Measurements from ENCODE around the gene RAN. TPM values are rescaled to one million over a fixed set of nuclear protein-coding genes. Genes with fewer than 3 reads are reported as not detected.

RAN gene
- total and polyA plus RNA-seq, 9 of the 15 experiments (the other 6 are each of a cell fraction or from before 2014, with no cell fraction given) = 1,687 to 3,820 (median 2,300) TPM

DNA sequence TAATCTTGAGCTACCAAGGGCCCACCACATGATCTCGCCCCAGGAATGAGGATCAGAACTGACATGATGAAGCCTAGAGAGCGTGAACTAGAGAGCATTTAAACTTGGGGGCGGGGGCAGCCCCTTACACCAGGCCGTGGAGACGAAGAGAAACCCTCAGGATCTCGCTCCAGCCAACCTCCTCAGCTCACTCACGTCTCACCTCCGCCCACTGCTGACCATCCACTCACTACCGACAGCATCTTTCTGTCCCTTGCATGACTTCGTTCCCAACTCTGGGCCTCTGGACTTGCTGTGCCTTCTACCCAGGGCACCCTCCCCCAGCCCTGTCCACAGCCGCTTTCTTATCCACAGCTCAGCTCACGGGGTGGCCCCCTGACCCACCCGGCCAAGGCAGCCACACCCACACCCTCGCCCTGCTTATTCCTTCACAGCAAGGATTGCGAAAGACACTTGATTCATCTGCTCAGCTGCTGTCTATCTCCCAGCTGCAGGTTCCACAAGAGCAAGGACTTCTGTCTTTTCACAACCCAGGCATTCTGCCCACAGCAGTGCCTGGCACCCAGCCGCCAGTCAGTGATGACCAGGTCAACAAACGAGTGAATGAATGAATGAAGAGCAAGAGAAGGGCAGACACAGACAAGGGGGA lies 39.2 kb upstream of the RAN start (continued):
- TF ChIP-seq, protein P1, sequence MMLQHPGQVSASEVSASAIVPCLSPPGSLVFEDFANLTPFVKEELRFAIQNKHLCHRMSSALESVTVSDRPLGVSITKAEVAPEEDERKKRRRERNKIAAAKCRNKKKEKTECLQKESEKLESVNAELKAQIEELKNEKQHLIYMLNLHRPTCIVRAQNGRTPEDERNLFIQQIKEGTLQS (IDR thresholded peaks at IDR 0.05) = peak; percentile 79
- TF ChIP-seq, protein P1 (CRISPR knock-in tag; conservative IDR thresholded peaks at IDR 0.05) = 0 out of 2 replicates have a peak, but pooled peaks have one; percentile 22
- TF ChIP-seq ZNF436 (CRISPR knock-in tag; IDR thresholded peaks at IDR 0.05) (no peak), XRCC4 (IDR thresholded peaks at IDR 0.05; ENCODE audit: extremely low read depth, insufficient read depth, insufficient read length) (no peak), DMBX1 (CRISPR knock-in tag; IDR thresholded peaks at IDR 0.05; ENCODE audit: borderline replicate concordance) (no peak), HDAC2 (IDR thresholded peaks at IDR 0.05) (0 out of 2 replicates have a peak, but pooled peaks have one; percentile 60), RHOXF2B (CRISPR knock-in tag; conservative IDR thresholded peaks at IDR 0.05) (no peak), JUND (IDR thresholded peaks at IDR 0.05; ENCODE audit: borderline replicate concordance, low read depth, low read length) (peak; percentile 77), JUND (tag; IDR thresholded peaks at IDR 0.05; ENCODE audit: borderline replicate concordance, low read depth, low read length) (peak; percentile 63; the same call in 1 of the 3 replicates), CREM (IDR thresholded peaks at IDR 0.05; ENCODE audit: low read depth) (peak; percentile 39), ZNF140 (CRISPR knock-in tag; IDR thresholded peaks at IDR 0.05) (no peak), SIN3B (IDR thresholded peaks at IDR 0.05; ENCODE audit: low read depth) (no peak), PRPF4 (IDR thresholded peaks at IDR 0.05; ENCODE audit: insufficient read depth, low read depth, low read length, poor library complexity, severe bottlenecking) (no peak), NFYB (IDR thresholded peaks at IDR 0.05; ENCODE audit: extremely low read depth, insufficient read length) (no peak)
- TF ChIP-seq, protein P2, sequence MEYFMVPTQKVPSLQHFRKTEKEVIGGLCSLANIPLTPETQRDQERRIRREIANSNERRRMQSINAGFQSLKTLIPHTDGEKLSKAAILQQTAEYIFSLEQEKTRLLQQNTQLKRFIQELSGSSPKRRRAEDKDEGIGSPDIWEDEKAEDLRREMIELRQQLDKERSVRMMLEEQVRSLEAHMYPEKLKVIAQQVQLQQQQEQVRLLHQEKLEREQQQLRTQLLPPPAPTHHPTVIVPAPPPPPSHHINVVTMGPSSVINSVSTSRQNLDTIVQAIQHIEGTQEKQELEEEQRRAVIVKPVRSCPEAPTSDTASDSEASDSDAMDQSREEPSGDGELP (CRISPR knock-in tag; IDR thresholded peaks at IDR 0.05; ENCODE audit: borderline replicate concordance) = peak; percentile 98
- TF ChIP-seq, protein P3, sequence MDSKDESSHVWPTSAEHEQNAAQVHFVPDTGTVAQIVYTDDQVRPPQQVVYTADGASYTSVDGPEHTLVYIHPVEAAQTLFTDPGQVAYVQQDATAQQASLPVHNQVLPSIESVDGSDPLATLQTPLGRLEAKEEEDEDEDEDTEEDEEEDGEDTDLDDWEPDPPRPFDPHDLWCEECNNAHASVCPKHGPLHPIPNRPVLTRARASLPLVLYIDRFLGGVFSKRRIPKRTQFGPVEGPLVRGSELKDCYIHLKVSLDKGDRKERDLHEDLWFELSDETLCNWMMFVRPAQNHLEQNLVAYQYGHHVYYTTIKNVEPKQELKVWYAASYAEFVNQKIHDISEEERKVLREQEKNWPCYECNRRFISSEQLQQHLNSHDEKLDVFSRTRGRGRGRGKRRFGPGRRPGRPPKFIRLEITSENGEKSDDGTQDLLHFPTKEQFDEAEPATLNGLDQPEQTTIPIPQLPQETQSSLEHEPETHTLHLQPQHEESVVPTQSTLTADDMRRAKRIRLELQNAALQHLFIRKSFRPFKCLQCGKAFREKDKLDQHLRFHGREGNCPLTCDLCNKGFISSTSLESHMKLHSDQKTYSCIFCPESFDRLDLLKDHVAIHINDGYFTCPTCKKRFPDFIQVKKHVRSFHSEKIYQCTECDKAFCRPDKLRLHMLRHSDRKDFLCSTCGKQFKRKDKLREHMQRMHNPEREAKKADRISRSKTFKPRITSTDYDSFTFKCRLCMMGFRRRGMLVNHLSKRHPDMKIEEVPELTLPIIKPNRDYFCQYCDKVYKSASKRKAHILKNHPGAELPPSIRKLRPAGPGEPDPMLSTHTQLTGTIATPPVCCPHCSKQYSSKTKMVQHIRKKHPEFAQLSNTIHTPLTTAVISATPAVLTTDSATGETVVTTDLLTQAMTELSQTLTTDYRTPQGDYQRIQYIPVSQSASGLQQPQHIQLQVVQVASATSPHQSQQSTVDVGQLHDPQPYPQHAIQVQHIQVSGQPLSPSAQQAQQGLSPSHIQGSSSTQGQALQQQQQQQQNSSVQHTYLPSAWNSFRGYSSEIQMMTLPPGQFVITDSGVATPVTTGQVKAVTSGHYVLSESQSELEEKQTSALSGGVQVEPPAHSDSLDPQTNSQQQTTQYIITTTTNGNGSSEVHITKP (IDR thresholded peaks at IDR 0.05; ENCODE audit: partially characterized antibody) = no peak
- TF ChIP-seq, protein P4, sequence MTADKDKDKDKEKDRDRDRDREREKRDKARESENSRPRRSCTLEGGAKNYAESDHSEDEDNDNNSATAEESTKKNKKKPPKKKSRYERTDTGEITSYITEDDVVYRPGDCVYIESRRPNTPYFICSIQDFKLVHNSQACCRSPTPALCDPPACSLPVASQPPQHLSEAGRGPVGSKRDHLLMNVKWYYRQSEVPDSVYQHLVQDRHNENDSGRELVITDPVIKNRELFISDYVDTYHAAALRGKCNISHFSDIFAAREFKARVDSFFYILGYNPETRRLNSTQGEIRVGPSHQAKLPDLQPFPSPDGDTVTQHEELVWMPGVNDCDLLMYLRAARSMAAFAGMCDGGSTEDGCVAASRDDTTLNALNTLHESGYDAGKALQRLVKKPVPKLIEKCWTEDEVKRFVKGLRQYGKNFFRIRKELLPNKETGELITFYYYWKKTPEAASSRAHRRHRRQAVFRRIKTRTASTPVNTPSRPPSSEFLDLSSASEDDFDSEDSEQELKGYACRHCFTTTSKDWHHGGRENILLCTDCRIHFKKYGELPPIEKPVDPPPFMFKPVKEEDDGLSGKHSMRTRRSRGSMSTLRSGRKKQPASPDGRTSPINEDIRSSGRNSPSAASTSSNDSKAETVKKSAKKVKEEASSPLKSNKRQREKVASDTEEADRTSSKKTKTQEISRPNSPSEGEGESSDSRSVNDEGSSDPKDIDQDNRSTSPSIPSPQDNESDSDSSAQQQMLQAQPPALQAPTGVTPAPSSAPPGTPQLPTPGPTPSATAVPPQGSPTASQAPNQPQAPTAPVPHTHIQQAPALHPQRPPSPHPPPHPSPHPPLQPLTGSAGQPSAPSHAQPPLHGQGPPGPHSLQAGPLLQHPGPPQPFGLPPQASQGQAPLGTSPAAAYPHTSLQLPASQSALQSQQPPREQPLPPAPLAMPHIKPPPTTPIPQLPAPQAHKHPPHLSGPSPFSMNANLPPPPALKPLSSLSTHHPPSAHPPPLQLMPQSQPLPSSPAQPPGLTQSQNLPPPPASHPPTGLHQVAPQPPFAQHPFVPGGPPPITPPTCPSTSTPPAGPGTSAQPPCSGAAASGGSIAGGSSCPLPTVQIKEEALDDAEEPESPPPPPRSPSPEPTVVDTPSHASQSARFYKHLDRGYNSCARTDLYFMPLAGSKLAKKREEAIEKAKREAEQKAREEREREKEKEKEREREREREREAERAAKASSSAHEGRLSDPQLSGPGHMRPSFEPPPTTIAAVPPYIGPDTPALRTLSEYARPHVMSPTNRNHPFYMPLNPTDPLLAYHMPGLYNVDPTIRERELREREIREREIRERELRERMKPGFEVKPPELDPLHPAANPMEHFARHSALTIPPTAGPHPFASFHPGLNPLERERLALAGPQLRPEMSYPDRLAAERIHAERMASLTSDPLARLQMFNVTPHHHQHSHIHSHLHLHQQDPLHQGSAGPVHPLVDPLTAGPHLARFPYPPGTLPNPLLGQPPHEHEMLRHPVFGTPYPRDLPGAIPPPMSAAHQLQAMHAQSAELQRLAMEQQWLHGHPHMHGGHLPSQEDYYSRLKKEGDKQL (CRISPR knock-in tag; IDR thresholded peaks at IDR 0.05; ENCODE audit: borderline replicate concordance) = no peak

Data from K562 (cell line).